NCI-H446 treated with DMSO at 0.1 percent for 48 hours (cell line): ENCODE measurements around the gene API5.
"Not testable (repeated sequence)": the region's sequence is repeated elsewhere in the genome, so short reads cannot be mapped to it uniquely, and the experiment has no call there.

Source experiments
- DNase-seq: peaks from one replicate; lab custom pipeline; 2025; lab: John Stamatoyannopoulos, UW

Gene API5

GRCh38 chr11:43311791-43312607, at the start of gene API5:
Gene API5 (plus strand): TSS chr11:43311996. CDS start chr11:43312128, 132 bp downstream.
- peak; percentile 92 for DNase-seq

- peak; percentile 49 for DNase-seq
Measured at GRCh38 chr11:43267856-43268580, 43.8 kb upstream of the API5 start.

GRCh38 chr11:43268786-43269185, 43.0 kb upstream of the API5 start:
- no peak for DNase-seq

GRCh38 chr11:43269254-43269918, 42.4 kb upstream of the API5 start:
- DNase-seq: peak; percentile 37

GRCh38 chr11:43270468-43270867, 41.3 kb upstream of the API5 start:
- no peak for DNase-seq

- peak; percentile 25 for DNase-seq
Measured at GRCh38 chr11:43278193-43278956, 33.4 kb upstream of the API5 start.

GRCh38 chr11:43282607-43283440, 29.0 kb upstream of the API5 start:
- no peak for DNase-seq

GRCh38 chr11:43285826-43286225, 26.0 kb upstream of the API5 start:
- no peak for DNase-seq

GRCh38 chr11:43289368-43289767, 22.4 kb upstream of the API5 start:
- no peak for DNase-seq

- no peak for DNase-seq
Measured at GRCh38 chr11:43298397-43298796, 13.4 kb upstream of the API5 start.

- DNase-seq: no peak
Measured at GRCh38 chr11:43315966-43316365, 4.2 kb downstream of the API5 start.

GRCh38 chr11:43316451-43316850, 4.7 kb downstream of the API5 start:
- DNase-seq: no peak

- no peak for DNase-seq
Measured at GRCh38 chr11:43327987-43328386, 16.2 kb downstream of the API5 start.

GRCh38 chr11:43328482-43328881, 16.7 kb downstream of the API5 start:
- no peak for DNase-seq

- DNase-seq: no peak
Measured at GRCh38 chr11:43341159-43341558, 29.4 kb downstream of the API5 start.

GRCh38 chr11:43351426-43351825, 39.6 kb downstream of the API5 start:
- not testable (repeated sequence) for DNase-seq

GRCh38 chr11:43354311-43354710, 42.5 kb downstream of the API5 start:
- DNase-seq: no peak

- no peak for DNase-seq
Measured at GRCh38 chr11:43356336-43356735, 44.5 kb downstream of the API5 start.

GRCh38 chr11:43358279-43358800, 46.5 kb downstream of the API5 start:
- no peak for DNase-seq

GRCh38 chr11:43358801-43359421, 47.1 kb downstream of the API5 start, which contains the start of gene TTC17:
Gene TTC17 (plus strand): TSS chr11:43358920. CDS start chr11:43358955, 35 bp downstream.
- peak; percentile 89 for DNase-seq
